ENCODE data around the gene TAF8. TPM values are rescaled to one million over a fixed set of nuclear protein-coding genes. Genes with fewer than 3 reads are reported as not detected.

Gene TAF8
- total RNA-seq, 1 donor from 2014 or later: 35.1 TPM

DNA sequence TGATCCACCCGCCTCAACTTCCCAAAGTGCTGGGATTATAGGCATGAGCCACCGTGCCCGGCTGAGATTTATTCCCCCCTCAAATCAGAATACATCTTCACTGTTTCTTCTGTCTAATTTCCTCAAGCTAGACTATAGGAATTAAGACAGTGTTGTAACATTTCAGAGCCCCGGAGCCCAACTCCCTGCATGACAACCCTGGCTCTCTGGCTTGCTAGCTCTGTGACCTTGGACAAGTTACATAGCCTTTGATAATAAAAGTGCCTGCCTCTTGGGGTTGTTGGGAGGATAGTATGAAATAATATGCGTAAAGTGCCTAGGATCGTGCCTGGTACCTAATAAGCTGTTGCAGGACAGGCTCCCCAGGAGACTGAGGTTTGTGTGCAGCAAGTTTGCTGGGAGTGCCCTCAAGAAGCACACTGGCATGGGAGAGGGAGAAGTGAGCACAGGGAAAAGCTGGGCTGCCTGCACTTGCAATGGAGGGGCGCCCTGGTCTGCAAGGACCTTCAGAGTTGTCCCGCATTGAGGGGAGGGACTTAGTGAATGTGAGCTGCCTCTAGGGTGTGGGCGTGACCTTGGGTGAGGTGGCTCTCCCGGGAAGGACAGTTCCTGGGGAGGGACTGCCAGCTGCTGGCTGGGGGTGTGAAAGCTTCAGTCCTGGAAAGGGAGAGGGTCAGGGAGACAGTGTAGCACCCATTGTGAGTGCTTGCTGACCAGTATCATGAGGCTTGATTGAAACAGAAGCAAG, 43.4 kb downstream of the TAF8 start:
- Histone ChIP-seq H3K4me3 (no peak overlapping the region), H3K27me3 (ENCODE audit: low read depth) (no peaks in the 10 kb centered on the region), H3K9me3 (no peaks in the 10 kb centered on the region), H3K27ac (no peak overlapping the region), H3K36me3 (no peaks in the 10 kb centered on the region), H3K4me1 (peaks cover 6% of the 10 kb centered on the region)
- DNase-seq (no peak), ATAC-seq (peak in 1 of 2 donors; percentile 12)
- TF ChIP-seq, protein P1, sequence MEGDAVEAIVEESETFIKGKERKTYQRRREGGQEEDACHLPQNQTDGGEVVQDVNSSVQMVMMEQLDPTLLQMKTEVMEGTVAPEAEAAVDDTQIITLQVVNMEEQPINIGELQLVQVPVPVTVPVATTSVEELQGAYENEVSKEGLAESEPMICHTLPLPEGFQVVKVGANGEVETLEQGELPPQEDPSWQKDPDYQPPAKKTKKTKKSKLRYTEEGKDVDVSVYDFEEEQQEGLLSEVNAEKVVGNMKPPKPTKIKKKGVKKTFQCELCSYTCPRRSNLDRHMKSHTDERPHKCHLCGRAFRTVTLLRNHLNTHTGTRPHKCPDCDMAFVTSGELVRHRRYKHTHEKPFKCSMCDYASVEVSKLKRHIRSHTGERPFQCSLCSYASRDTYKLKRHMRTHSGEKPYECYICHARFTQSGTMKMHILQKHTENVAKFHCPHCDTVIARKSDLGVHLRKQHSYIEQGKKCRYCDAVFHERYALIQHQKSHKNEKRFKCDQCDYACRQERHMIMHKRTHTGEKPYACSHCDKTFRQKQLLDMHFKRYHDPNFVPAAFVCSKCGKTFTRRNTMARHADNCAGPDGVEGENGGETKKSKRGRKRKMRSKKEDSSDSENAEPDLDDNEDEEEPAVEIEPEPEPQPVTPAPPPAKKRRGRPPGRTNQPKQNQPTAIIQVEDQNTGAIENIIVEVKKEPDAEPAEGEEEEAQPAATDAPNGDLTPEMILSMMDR (IDR thresholded peaks at IDR 0.05): no peak
- intact Hi-C loops (cut with DNase I): no loop called here

DNA sequence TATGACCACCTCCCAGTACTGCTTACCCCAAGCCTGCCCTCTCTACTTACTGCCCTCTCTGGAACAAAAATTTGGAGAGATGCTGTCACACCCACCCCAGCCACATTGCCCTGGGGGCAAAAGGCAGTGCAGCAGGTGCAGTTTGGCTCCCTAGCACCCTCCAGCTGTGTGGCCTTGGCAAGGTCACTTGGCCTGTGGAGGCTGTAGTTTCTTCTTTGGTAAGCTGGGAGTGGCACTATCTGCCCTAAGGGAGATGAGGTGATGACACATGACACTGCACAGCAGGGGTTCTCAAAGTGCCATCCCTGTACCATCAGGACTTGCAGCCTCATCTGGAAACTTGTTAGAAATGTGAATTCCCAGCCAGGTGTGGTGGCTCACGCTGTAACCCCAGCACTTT, 44.8 kb downstream of the TAF8 start:
- Histone ChIP-seq H3K4me1 (peaks cover 19% of the 10 kb centered on the region), H3K4me3 (no peak overlapping the region), H3K27me3 (ENCODE audit: low read depth) (no peaks in the 10 kb centered on the region), H3K9me3 (no peaks in the 10 kb centered on the region), H3K27ac (no peak overlapping the region), H3K36me3 (no peaks in the 10 kb centered on the region)
- intact Hi-C loops (cut with DNase I): no loop called here
- DNase-seq: no peak
- TF ChIP-seq, protein P1 (IDR thresholded peaks at IDR 0.05): no peak
- no peak for ATAC-seq

DNA sequence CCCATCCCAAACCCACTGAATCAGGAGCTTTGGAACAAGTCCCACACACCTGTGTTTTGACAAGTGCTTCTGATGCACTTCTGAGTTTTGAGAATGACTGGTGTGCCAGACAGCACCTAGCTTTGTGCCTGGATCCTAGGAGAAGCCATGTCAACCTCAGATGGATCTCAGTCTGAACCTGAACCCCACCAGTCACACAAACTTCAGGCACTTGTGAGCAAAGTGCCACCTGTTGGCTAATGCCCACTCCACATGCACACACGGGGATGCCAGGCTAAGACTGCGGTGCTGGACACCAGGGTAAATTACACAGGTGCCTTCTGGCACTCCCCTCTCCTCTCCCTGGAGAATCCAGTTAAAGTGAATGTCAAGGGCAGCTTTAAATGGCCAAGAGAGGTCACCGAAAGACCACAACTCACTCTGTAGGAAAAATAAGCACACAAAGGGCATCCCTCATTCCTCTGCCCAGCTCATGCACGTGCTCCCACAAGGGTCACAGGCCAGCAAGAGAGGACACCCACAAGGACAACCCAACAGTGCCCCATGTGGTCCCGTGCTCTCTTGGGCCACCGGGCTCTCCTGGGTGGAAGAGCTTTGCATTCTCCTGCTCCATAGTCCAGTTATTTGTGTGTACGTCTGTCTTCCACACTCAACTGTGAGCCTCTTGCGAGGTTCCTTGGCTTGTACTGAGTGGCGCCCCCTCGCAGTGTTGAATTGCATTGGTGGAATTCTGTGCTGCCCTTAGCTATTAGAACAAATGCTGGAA, 45.6 kb downstream of the TAF8 start:
- TF ChIP-seq, protein P1 (IDR thresholded peaks at IDR 0.05): no peak

DNA sequence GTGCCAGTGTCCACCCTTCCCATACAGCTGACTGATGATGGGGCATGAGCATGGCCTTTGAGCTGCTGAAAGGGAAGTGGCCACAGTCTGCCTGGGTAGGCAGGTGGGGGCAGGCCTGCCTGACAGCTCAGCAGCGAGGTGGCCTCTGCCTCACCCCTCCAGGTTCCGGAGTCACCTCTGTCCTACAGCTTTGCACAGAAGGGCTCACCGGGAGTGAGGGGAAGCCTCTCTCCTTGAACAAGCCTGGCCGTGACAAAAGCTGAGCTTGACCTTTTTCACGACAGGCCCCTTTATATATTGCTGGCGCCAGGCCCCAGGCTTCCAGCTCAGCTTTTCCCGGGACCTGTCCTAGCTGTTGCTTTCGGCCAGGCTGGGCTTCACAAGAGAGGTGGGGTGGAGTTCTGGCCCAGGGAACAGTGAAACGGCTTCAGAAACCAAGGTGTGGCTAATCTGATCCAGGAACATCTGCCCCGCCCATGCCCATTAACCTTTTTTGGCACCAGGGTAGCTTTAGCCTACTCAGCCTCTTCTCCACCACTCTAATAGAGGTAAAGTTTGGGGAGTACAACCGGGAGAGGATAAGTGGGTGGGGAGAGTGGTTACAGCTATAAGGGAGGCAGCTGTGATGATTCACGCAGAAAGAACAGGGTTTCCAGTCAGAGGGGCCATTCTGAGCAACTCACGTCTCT, 49.2 kb downstream of the TAF8 start:
- peak overlapping the region; percentile 66 for H3K27ac ChIP-seq
- H3K4me1 ChIP-seq: peaks cover 52% of the 10 kb centered on the region
- intact Hi-C loops (cut with DNase I): no loop called here
- no peak overlapping the region for H3K4me3 ChIP-seq
- no peaks in the 10 kb centered on the region for H3K9me3 ChIP-seq
- peak; percentile 81 to 86 for ATAC-seq
- TF ChIP-seq, protein P1 (IDR thresholded peaks at IDR 0.05): no peak
- no peaks in the 10 kb centered on the region for H3K27me3 ChIP-seq (ENCODE audit: low read depth)
- H3K36me3 ChIP-seq: no peaks in the 10 kb centered on the region
- peak; percentile 85 for DNase-seq

More for the DNA sequence above, 45.6 kb downstream of the TAF8 start:
- H3K27me3 ChIP-seq (ENCODE audit: low read depth): no peaks in the 10 kb centered on the region
- ATAC-seq: no peak
- no peak for DNase-seq
- intact Hi-C loops (cut with DNase I): no loop called here
- H3K9me3 ChIP-seq: no peaks in the 10 kb centered on the region
- H3K4me1 ChIP-seq: peaks cover 25% of the 10 kb centered on the region
- no peaks in the 10 kb centered on the region for H3K36me3 ChIP-seq
- no peak overlapping the region for H3K4me3 ChIP-seq
- H3K27ac ChIP-seq: no peak overlapping the region

DNA sequence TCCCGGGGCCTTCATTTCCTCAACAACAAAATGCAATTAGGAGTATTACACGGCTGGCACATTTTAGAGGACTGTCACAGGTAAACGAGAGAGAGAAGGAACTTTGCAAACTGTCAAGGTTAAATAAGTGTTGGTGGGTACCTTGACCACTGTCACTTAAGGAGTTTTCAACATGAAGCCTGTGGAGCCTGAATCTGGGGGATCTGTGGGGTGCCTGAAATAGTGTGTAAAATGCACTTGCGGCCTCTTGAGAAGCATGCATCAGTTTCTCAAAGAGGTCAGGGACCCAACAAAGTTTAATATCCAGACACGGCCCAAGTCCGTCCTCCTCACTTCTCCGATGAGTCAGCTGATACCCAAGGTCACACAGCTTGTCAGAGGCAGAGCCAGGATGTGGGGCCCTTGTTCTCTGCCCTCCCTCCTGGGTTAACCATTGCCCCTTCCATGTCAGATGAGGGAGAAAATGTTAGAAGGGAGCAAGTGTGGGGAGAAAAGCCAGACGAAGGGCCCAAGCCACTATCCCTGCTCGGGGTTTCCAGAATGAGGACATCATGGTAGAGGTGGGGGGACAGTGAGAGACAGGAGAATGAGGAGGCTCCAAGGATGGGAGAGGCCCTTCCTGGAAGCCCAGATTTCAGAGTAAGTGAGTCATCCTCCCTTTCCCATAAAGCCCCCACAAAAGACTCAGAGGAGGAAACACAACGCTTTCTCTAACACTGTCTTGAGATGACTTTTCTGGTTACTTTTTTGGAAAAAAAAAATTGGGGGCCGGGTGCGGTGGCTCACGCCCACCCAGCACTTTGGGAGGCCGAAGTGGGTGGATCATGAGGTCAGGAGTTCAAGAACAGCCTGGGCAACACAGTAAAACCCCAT, 49.9 kb downstream of the TAF8 start:
- Histone ChIP-seq H3K9me3 (no peaks in the 10 kb centered on the region), H3K4me3 (no peak overlapping the region), H3K27ac (peak overlapping the region; percentile 66), H3K27me3 (ENCODE audit: low read depth) (no peaks in the 10 kb centered on the region), H3K4me1 (peaks cover 56% of the 10 kb centered on the region), H3K36me3 (no peaks in the 10 kb centered on the region)
- intact Hi-C loops (cut with DNase I): no loop called here
- no peak for DNase-seq
- TF ChIP-seq, protein P1 (IDR thresholded peaks at IDR 0.05): no peak
- peak in 1 of 2 donors; percentile 32 for ATAC-seq

Data from lower lobe of right lung (tissue), 2 donors.